ENCODE results near the gene HMGN2.

HMGN2 gene

GRCh38 chr1:26449868-26450267 lies 22.4 kb upstream of the HMGN2 start:
- TF ChIP-seq CTCF (conservative IDR thresholded peaks at IDR 0.05), result no peak
- H3K27ac ChIP-seq, result no peak overlapping the region

GRCh38 chr1:26450908-26451307 lies 21.3 kb upstream of the HMGN2 start:
- H3K27ac ChIP-seq, result no peak overlapping the region
- TF ChIP-seq CTCF (conservative IDR thresholded peaks at IDR 0.05), result no peak

GRCh38 chr1:26452459-26453183 lies 19.6 kb upstream of the HMGN2 start:
- H3K27ac ChIP-seq, result no peak overlapping the region
- no peak for TF ChIP-seq CTCF (conservative IDR thresholded peaks at IDR 0.05)

GRCh38 chr1:26459148-26459547 lies 13.1 kb upstream of the HMGN2 start:
- H3K27ac ChIP-seq, result no peak overlapping the region
- TF ChIP-seq CTCF (conservative IDR thresholded peaks at IDR 0.05), result no peak

GRCh38 chr1:26459573-26460031 lies 12.6 kb upstream of the HMGN2 start:
- no peak overlapping the region for H3K27ac ChIP-seq
- no peak for TF ChIP-seq CTCF (conservative IDR thresholded peaks at IDR 0.05)

- H3K27ac ChIP-seq, result no peak overlapping the region
- TF ChIP-seq CTCF (conservative IDR thresholded peaks at IDR 0.05), result no peak
Measured at GRCh38 chr1:26468911-26469310, 3.3 kb upstream of the HMGN2 start.

- no peak overlapping the region for H3K27ac ChIP-seq
- no peak for TF ChIP-seq CTCF (conservative IDR thresholded peaks at IDR 0.05)
Measured at GRCh38 chr1:26469558-26469957, 2.7 kb upstream of the HMGN2 start.
